ENCODE data around the gene KIAA1671. TPM values are rescaled to one million over a fixed set of nuclear protein-coding genes. Genes with fewer than 3 reads are reported as not detected.

The KIAA1671 gene
- total RNA-seq, 8 experiments from 2014 or later = 4.2 to 27.9 (median 10.2) TPM

DNA sequence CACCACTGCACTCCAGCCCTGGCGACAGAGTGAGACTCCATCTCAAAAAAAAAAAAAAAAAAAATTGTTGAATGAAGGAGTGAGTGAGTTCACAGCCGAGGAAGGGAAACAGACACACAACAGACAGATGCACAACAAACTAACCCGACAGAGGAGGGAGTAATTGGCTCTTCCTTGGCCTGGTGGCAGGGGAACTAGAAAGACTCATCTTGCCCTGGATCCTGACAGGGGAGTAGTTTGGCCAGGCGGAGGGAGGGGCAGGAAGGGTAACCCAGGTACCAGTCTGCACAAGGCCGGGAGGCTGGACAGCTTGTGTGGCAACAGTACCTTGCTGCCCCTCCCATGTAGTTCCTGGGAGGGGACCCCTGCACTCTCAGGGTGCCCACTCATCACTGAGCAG lies 106.9 kb downstream of the KIAA1671 start:
- H3K4me3 ChIP-seq = no peak overlapping the region
- no peak for ATAC-seq (replicated peaks in 6 of 8)
- 30 to 93% (median 80%) methylated on average over 2 to 3 of the region's 5 CpGs; no CpG with 5 or more reads in 7 of the 10 experiments for WGBS, 10 experiments
- no peak overlapping the region for H3K27ac ChIP-seq
- in situ Hi-C loops (cut with MboI; ENCODE audit: low pct_unique_long_range_greater_than_20kb in 2 of 9, low sequenced_read_pairs in 9 of 9, unreplicated experiment in 9 of 9) = loop anchor here in 5 of 9 experiments (10.0 to 25.0 kb wide), 3 partner anchors 105 to 297 kb away; partner anchors contain the start of genes PIWIL3 (in 4 of the 5), KIAA1671 (in 1 of the 5) and LHFPL7 (in 1 of the 5)
- H3K4me1 ChIP-seq (replicated peaks in 1 of 2) = peaks cover 0 to 3% of the 10 kb centered on the region in 2 donors

DNA sequence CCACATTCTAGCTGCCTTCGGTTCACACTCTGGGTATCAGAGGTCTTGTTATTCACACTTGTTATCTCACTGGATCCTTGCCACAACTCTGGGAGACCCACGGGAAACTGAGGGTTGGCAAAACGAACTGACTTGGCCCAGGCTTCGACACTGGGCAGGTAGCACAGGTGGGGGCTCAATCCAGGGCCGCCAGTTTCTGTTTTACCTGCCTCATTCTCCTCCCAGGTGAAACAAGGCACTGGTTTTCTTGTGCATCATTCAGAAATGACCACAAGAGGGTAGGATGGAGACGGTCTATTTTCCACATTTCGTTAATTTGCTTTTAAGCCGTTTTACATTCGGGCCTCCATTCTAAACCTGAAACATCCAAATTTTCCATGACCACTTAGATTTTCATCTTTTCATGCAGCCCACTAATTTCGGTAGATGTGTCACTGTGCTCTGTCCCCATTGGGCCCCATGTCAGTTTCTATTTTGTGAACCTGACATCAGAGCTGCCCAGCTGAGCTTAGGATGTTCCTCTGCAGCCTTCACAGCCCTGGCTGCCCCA lies 108.1 kb downstream of the KIAA1671 start:
- 27 to 100% (median 80%) methylated on average over 1 to 7 of the region's 10 CpGs; no CpG with 5 or more reads in 1 of the 10 experiments for WGBS, 10 experiments
- no peak overlapping the region for H3K4me3 ChIP-seq
- peaks cover 0 to 3% of the 10 kb centered on the region in 2 donors for H3K4me1 ChIP-seq (replicated peaks in 1 of 2)
- ATAC-seq (replicated peaks in 6 of 8) = no peak
- H3K27ac ChIP-seq = no peak overlapping the region
- in situ Hi-C loops (cut with MboI; ENCODE audit: low pct_unique_long_range_greater_than_20kb in 2 of 9, low sequenced_read_pairs in 9 of 9, unreplicated experiment in 9 of 9) = loop anchor here in 5 of 9 experiments (25.0 kb wide), 2 partner anchors 123 to 298 kb away; partner anchors contain the start of genes PIWIL3 (in 4 of the 5) and LHFPL7 (in 1 of the 5)

DNA sequence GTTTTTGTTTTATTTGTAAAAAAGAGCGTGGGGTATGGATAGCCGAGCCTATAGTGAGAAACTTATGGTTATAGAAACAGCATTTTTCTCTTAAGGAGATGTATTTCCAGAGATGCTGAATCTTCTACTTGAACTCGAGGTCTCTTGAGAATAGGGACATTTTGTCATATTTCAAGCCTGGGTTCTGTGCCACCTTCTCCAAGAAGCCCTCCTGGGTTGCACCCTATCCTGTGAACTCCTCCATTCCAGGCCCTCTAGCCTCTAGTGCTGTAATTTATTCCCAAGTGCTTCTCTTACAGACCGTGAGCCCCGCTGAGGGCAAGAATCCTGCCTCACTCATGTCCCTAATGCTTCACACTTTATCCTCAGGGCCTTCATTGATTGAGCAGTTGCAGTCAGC lies 108.6 kb downstream of the KIAA1671 start:
- no peak for ATAC-seq (replicated peaks in 6 of 8)
- WGBS, 10 experiments = 0 to 100% (median 94%) methylated on average over 1 to 5 of the region's 5 CpGs; no CpG with 5 or more reads in 1 of the 10 experiments
- Histone ChIP-seq H3K4me1 (replicated peaks in 1 of 2) (peaks cover 0 to 3% of the 10 kb centered on the region in 2 donors), H3K27ac (no peak overlapping the region), H3K4me3 (no peak overlapping the region)
- in situ Hi-C loops (cut with MboI; ENCODE audit: low pct_unique_long_range_greater_than_20kb in 2 of 9, low sequenced_read_pairs in 9 of 9, unreplicated experiment in 9 of 9) = loop anchor here in 5 of 9 experiments (25.0 kb wide), 2 partner anchors 124 to 299 kb away; partner anchors contain the start of genes PIWIL3 (in 4 of the 5) and LHFPL7 (in 1 of the 5)

DNA sequence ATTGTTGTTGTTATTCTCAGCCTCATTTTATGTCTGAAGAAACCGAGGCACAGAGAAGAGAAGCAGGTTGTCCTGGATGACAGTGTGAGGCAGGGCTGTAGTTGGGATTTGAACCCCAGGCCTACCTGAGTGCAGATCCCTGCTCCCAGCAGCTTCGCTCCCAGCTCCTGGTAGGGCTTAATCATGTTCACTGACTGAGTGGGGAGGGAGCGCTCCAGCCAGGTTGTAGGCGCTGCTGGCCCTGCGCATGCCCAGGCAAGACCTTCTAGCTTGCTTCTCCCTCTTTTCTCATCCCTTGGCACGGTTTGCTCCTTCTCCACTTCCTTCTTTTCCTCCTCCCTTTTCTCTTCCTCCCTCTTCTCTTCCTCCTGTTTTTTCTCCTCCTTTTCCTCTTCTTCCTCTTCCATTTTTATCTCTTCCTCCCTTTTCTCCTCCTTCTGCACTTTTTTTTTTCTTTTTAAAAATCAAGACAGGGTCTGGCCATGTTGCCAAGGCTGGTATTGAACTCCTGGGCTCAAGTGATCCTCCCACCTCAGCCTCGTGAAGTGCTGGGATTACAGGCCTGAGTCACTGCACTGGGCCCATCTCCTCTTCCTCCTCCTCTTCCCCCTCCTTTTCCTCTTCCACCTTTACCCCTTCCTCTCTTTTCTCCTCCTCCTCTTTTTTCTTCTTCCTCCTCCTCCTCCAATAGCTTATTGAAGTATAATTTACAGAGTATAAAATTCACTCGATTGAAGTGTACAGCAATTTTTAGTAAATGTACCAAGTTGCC lies 109.3 kb downstream of the KIAA1671 start:
- ATAC-seq (replicated peaks in 6 of 8) = peak in 2 of 8 experiments; percentile 26 to 36
- WGBS, 10 experiments = 69 to 96% (median 77%) methylated on average over 1 to 8 of the region's 8 CpGs; no CpG with 5 or more reads in 1 of the 10 experiments
- in situ Hi-C loops (cut with MboI; ENCODE audit: low pct_unique_long_range_greater_than_20kb in 2 of 9, low sequenced_read_pairs in 9 of 9, unreplicated experiment in 9 of 9) = loop anchor here in 5 of 9 experiments (25.0 kb wide), 2 partner anchors 124 to 299 kb away; partner anchors contain the start of genes PIWIL3 (in 4 of the 5) and LHFPL7 (in 1 of the 5)
- Histone ChIP-seq H3K27ac (no peak overlapping the region), H3K4me1 (replicated peaks in 1 of 2) (peaks cover 0 to 3% of the 10 kb centered on the region in 2 donors), H3K4me3 (no peak overlapping the region)

DNA sequence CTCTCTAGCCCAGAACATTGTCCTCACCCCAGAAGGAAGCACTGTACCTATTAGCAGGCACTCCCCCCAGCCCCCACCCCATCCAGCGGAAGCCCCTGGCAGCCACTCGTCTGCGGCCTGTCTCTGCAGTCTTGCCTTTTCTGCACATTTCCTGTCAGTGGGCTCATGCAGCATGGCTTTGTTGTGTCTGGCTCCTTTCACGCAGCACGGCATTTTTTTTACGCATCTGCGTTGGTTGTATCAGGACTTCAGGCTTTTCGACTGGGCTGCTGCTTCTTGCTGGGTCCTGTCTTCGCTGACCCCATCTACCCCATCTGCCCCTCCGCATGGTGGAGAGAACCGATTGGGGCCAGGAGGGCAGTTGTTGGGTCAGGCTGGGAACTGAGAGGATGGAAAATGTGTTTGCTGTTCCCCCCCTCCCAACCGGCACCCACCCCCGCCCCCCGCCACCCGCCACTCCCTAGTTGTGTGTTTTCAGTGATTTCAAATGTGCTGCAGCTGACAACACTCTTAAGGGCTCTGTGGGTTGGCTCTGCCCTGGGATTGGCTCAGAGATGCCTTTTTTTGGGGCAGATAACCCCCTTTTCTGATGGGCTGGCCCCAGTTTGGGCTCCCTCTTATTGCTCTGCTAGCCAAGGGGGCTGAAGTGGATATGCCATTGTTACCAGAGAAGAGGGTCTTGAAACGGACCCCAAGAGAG lies 110.0 kb downstream of the KIAA1671 start:
- H3K27ac ChIP-seq = no peak overlapping the region

DNA sequence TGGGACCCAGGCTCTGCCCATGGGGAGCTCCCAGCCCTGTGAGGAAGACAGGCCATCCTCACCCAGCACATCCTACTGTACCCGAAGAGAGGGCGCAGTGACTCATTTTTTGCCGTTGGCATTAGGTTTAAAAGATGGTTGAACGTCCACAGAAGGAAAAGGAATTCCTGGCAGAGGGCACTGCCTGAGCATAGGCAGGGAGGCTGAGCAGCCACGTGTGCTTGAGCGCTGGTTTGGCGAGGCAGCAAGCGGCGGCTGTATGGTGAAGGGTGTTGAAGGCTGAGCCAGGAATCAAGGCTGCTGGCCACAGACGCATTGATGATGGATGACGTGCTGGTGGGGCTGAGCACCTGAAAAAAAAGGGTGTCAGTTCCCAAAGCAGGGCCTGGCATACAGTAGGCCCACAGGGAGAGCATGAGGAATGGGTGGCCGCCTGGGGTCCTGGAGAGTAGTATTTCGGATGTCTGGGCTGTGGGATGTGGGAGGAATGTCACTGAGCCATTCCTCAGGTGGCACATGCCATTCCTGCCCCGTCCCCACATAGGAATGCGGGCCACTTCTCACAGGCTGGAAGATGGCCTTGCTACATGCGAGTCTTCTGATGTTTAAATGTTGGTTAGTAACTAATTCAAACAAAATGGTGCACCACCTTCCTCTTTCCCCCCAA lies 112.5 kb downstream of the KIAA1671 start:
- Histone ChIP-seq H3K4me1 (replicated peaks in 1 of 2) (peaks cover 3 to 7% of the 10 kb centered on the region in 2 donors), H3K27ac (no peak overlapping the region), H3K4me3 (no peak overlapping the region)
- in situ Hi-C loops (cut with MboI; ENCODE audit: low pct_unique_long_range_greater_than_20kb in 2 of 9, low sequenced_read_pairs in 9 of 9, unreplicated experiment in 9 of 9) = loop anchor here in 5 of 9 experiments (25.0 kb wide), 2 partner anchors 128 to 303 kb away; partner anchors contain the start of genes PIWIL3 (in 4 of the 5) and LHFPL7 (in 1 of the 5)
- WGBS, 10 experiments = 67 to 100% (median 87%) methylated on average over 2 to 6 of the region's 16 CpGs; no CpG with 5 or more reads in 3 of the 10 experiments
- ATAC-seq (replicated peaks in 6 of 8) = no peak

More for the DNA sequence above, 110.0 kb downstream of the KIAA1671 start:
- H3K4me3 ChIP-seq = no peak overlapping the region
- peak in 3 of 8 experiments; percentile 21 to 48 (median 27) for ATAC-seq (replicated peaks in 6 of 8)
- in situ Hi-C loops (cut with MboI; ENCODE audit: low pct_unique_long_range_greater_than_20kb in 2 of 9, low sequenced_read_pairs in 9 of 9, unreplicated experiment in 9 of 9) = loop anchor here in 5 of 9 experiments (25.0 kb wide), 2 partner anchors 125 to 300 kb away; partner anchors contain the start of genes PIWIL3 (in 4 of the 5) and LHFPL7 (in 1 of the 5)
- 20 to 91% (median 73%) methylated on average over 1 to 2 of the region's 16 CpGs; no CpG with 5 or more reads in 6 of the 10 experiments for WGBS, 10 experiments
- H3K4me1 ChIP-seq (replicated peaks in 1 of 2) = peaks cover 0 to 3% of the 10 kb centered on the region in 2 donors

DNA sequence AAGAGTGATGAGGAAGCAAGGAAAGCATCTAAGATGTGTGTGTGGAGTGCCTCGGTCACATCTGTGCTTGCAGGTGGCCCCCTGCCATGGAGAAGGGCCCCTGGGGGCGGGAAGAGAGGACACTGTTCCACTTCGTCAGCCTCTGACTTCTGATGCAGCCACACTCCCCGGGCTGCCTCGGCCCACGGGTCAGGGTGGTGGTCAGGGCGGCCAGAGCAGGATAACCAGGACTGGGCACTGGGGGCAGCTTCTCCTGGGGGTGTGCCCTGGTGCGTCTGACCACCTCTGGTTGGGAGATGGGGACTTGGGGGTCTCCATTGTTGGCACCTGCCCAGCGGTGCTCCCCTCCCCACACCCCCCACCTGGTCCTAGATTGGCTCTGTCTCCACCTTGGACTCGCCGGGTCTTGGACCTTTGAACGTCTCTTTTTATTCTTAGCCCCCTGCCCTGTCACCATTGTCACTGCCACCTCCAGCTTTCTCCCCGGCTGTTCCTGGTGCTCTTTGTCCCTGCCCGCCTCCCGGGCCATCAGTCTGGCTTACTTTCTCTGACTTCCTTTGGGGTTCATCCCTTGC lies 114.4 kb downstream of the KIAA1671 start:
- 17 to 100% (median 92%) methylated on average over 1 to 3 of the region's 15 CpGs; no CpG with 5 or more reads in 2 of the 10 experiments for WGBS, 10 experiments
- no peak overlapping the region for H3K27ac ChIP-seq
- in situ Hi-C loops (cut with MboI; ENCODE audit: low pct_unique_long_range_greater_than_20kb in 2 of 9, low sequenced_read_pairs in 9 of 9, unreplicated experiment in 9 of 9) = loop anchor here in 5 of 9 experiments (25.0 kb wide), 2 partner anchors 130 to 305 kb away; partner anchors contain the start of genes PIWIL3 (in 4 of the 5) and LHFPL7 (in 1 of the 5)
- ATAC-seq (replicated peaks in 6 of 8) = no peak
- peaks cover 7 to 11% of the 10 kb centered on the region in 2 donors for H3K4me1 ChIP-seq (replicated peaks in 1 of 2)
- H3K4me3 ChIP-seq = no peak overlapping the region

DNA sequence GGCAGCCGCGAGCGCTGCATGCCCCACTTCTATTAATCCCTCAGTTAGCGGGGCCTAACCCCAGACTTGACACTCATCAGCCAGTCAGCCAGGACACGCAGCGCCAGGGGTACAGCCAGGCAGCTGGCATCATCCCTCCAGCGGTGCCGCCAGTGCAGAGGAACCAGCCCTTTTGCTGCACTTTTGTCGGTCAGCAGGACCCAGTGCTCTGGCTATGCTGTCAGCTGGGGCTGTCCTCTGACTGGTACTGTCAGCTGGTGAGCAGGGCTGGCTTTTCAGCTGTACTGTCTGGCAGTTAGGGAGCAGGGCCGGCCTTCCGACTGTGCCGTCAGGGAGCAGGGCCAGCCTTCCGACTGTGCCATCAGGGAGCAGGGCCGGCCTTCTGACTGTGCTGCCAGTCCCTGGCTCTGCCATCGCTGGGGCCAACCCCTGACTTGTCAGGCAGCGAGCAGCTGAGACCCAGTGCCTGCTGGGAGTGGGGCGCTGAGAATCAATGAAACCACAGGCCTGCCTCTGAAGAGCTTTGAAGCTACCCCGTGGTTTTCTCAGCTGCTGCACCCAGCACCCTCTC lies 115.4 kb downstream of the KIAA1671 start:
- in situ Hi-C loops (cut with MboI; ENCODE audit: low pct_unique_long_range_greater_than_20kb in 2 of 9, low sequenced_read_pairs in 9 of 9, unreplicated experiment in 9 of 9) = loop anchor here in 5 of 9 experiments (25.0 kb wide), 2 partner anchors 131 to 306 kb away; partner anchors contain the start of genes PIWIL3 (in 4 of the 5) and LHFPL7 (in 1 of the 5)
- WGBS, 10 experiments = 71 to 100% (median 85%) methylated on average over 1 to 8 of the region's 18 CpGs; no CpG with 5 or more reads in 4 of the 10 experiments
- Histone ChIP-seq H3K4me1 (replicated peaks in 1 of 2) (peaks cover 7 to 8% of the 10 kb centered on the region in 2 donors), H3K4me3 (no peak overlapping the region), H3K27ac (no peak overlapping the region)
- ATAC-seq (replicated peaks in 6 of 8) = peak in 6 of 8 experiments; percentile 8 to 64 (median 48)

DNA sequence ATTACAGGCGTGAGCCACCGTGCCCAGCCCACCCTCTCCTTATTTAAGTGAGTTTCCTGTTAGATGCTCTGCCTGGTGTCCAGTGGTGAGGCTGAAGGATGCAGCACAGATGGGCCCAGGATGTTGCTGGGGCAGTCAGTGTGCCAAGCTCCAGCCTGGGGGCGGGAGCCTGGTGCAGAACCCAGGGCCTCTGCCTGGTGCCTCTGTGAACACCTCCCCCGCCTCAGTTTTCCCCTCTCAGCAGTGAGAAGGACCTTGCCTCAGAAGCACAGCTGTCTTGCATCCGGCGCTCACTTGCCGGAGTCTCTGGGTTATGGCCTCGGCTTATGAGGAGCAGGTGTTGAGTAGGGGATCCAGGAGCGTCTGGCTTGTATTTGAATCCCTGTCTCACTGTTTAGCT lies 116.2 kb downstream of the KIAA1671 start:
- in situ Hi-C loops (cut with MboI; ENCODE audit: low pct_unique_long_range_greater_than_20kb in 2 of 9, low sequenced_read_pairs in 9 of 9, unreplicated experiment in 9 of 9) = loop anchor here in 5 of 9 experiments (25.0 kb wide), 2 partner anchors 131 to 306 kb away; partner anchors contain the start of genes PIWIL3 (in 4 of the 5) and LHFPL7 (in 1 of the 5)

DNA sequence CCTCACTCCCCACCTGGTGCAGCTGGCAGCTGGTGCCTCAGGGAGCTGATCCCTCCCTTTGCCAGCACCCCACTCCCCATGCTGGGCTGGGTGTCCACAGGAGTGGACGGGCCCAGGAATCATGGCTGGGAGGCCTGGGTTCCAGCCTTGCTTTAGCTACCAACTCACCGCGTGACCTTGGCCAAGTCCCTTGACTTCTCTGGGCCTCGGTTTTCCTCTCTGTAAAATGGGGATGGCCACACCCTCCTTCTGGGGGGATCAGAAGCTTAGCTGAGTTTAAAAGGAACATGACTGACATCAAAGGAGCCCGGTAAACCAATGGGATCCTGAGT lies 116.9 kb downstream of the KIAA1671 start:
- Histone ChIP-seq H3K4me1 (replicated peaks in 1 of 2) (peaks cover 7 to 8% of the 10 kb centered on the region in 2 donors), H3K4me3 (no peak overlapping the region), H3K27ac (no peak overlapping the region)
- ATAC-seq (replicated peaks in 6 of 8) = no peak
- 33 to 100% (median 69%) methylated on average over 1 to 3 of the region's 5 CpGs; no CpG with 5 or more reads in 4 of the 10 experiments for WGBS, 10 experiments
- in situ Hi-C loops (cut with MboI; ENCODE audit: low pct_unique_long_range_greater_than_20kb in 2 of 9, low sequenced_read_pairs in 9 of 9, unreplicated experiment in 9 of 9) = loop anchor here in 5 of 9 experiments (25.0 kb wide), 2 partner anchors 132 to 307 kb away; partner anchors contain the start of genes PIWIL3 (in 4 of the 5) and LHFPL7 (in 1 of the 5)

More for the DNA sequence above, 116.2 kb downstream of the KIAA1671 start:
- Histone ChIP-seq H3K4me1 (replicated peaks in 1 of 2) (peaks cover 7 to 8% of the 10 kb centered on the region in 2 donors), H3K4me3 (no peak overlapping the region), H3K27ac (no peak overlapping the region)
- ATAC-seq (replicated peaks in 6 of 8) = no peak
- 70 to 100% (median 80%) methylated on average over 1 to 3 of the region's 9 CpGs; no CpG with 5 or more reads in 5 of the 10 experiments for WGBS, 10 experiments
